Ureter (tissue), 1 donor: ENCODE data around the gene MCMBP. TPM values are rescaled to one million over a fixed set of nuclear protein-coding genes. Genes with fewer than 3 reads are reported as not detected.

Source experiments
- DNase-seq: peaks from one replicate; pipeline ENCODE4 v3.0.0-alpha.2; 2020; ENCODE audit warnings: low spot score
- total RNA-seq: library from RNA; stranded (reverse); gene quantifications from one replicate; pipeline ENCODE4 v1.2.4, GENCODE V29; 2023
- donor health status: DM: yes; HTN: yes; CAD: no.

Gene MCMBP
- total RNA-seq, 1 donor from 2014 or later, result 48.9 TPM

GRCh38 chr10:119782981-119783664 lies 89.5 kb downstream of the MCMBP start:
- DNase-seq, result no peak

DNA sequence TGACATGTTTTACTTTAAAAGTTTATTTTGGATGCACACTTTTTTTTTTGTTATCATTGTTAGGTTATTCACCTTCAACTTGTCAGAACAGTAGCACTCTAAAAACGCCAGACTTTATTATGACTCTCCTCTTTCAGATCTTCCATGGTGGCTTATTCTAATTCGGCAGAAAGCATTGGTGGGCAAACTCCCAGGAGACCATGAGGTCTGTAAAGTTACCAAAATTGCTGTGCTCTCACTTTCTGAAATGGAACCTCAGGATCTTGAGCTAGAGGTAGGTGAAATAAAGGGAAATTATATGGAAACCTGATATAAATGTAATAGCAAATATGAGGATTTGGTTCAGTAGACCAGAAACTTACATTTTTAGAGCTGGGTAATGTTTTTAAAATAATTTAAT lies 91.1 kb downstream of the MCMBP start:
- no peak for DNase-seq

DNA sequence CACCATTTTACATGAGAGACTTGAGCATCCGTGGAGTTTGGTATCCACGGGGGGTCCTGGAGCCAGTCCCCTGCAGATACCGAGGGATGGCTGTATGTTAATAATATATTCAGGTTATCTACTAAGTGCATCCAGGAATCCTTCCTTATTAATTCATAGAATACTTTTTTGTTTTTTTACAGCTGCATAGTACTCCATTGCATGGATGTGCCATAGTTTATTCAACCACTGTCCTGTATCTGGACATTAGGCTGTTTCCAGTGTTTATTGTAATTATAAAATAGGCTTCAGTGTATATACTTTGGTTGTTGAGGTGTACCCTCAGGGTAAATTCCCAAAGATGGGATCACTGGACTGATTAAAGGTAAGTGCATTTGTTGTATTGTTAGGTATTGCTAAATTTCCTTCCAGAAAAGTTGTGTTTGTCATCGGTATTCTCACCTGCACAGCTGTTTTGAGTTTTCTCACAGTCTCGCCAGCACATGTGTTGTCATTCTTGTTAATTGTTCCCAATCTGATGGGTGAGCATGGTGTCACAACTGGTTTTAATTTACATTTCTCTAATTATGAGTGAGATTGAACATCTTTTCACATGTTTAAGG lies 91.7 kb downstream of the MCMBP start:
- DNase-seq, result no peak

Other genes with a start within 250 kb of the MCMBP start
- 46.4 TPM for gene BAG3, start 221.5 kb downstream of the MCMBP start, total RNA-seq
- 19.0 TPM for gene INPP5F, start 146.8 kb downstream of the MCMBP start, total RNA-seq
- 69.6 TPM for gene SEC23IP, start 19.9 kb upstream of the MCMBP start, total RNA-seq